HAP-1 (cell line): Measurements from ENCODE around the gene ADAMTS6.
A peak's percentile ranks its signal among the peaks of the same experiment; 100 is the strongest.

ENCODE experiments used
- DNase-seq, 2 experiments: peaks; one replicate each; pipeline ENCODE4 v3.0.0-alpha.2; 2016 to 2020; ENCODE audit warnings: low spot score in 2 of 2
- H3K27me3 ChIP-seq: fragments of 250-450 bp; sonication (Bioruptor Pico); 2 replicates; pipeline ENCODE4 v1.5.1; 2020; ENCODE audit warnings: low read depth, mild to moderate bottlenecking, moderate library complexity
- H3K36me3 ChIP-seq: fragments of 250-450 bp; sonication (Bioruptor Pico); replicated peaks from 2 replicates; pipeline ENCODE4 v1.5.1; 2020; ENCODE audit warnings: mild to moderate bottlenecking
- H3K4me1 ChIP-seq: fragments of 250-450 bp; sonication (Bioruptor Pico); 2 replicates; pipeline ENCODE4 v1.5.1; 2020; ENCODE audit warnings: mild to moderate bottlenecking
- H3K4me3 ChIP-seq: fragments of 250-450 bp; sonication (Bioruptor Pico); 2 replicates; pipeline ENCODE4 v1.5.1; 2020; ENCODE audit warnings: mild to moderate bottlenecking, moderate library complexity
- H3K9me3 ChIP-seq: fragments of 250-450 bp; sonication (Bioruptor Pico); 2 replicates; pipeline ENCODE4 v1.5.1; 2020; ENCODE audit warnings: mild to moderate bottlenecking, moderate library complexity
- in situ Hi-C: fragments of 300-500 bp; cut with MboI; formaldehyde crosslinking; loops from 3 replicates; pipeline ENCODE4 v1.14.3; 2020; ENCODE audit warnings: low sequenced_read_pairs, inconsistent platforms, mixed read lengths

ADAMTS6 gene

DNA sequence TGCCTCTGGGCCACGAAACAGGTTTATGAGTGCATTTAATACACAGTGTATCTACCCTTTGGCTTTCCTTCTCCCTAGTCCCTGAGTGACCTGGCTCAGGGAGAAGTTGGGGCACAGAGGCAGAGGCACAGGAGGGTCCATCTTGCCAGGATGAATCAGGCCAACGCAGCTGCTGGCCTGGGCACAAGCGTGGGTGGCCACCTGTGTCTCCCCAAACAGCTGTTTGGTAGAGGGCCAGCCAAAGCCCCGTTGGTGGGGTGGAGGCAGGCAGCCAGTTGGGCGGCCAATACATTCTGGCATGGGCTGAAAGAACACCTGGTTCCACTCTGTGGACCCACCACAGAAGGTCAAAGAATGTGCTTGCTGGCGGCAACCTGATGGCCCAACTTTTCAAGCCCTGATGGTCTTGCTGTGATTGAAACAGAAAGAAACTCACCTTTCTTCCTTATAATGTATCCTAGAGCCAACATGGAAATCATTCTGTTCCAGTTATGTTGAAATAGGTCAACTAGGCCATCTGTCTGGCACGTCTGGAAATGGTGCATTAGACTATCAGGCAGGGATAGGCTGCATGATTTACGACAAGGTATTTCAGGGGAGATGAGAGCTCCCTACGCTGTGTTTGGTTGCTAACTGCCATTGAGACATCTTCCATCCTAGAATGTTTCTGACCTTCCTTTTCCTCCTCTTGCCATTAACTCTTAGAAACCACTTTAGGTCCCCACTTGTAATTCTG lies 337.4 kb downstream of the ADAMTS6 start:
- H3K36me3 ChIP-seq: no peaks in the 10 kb centered on the region
- H3K4me1 ChIP-seq: peaks cover 22% of the 10 kb centered on the region
- no peak overlapping the region for H3K4me3 ChIP-seq
- no peaks in the 10 kb centered on the region for H3K27me3 ChIP-seq
- in situ Hi-C loops: no loop called here
- DNase-seq: no peak
- H3K9me3 ChIP-seq: no peaks in the 10 kb centered on the region

DNA sequence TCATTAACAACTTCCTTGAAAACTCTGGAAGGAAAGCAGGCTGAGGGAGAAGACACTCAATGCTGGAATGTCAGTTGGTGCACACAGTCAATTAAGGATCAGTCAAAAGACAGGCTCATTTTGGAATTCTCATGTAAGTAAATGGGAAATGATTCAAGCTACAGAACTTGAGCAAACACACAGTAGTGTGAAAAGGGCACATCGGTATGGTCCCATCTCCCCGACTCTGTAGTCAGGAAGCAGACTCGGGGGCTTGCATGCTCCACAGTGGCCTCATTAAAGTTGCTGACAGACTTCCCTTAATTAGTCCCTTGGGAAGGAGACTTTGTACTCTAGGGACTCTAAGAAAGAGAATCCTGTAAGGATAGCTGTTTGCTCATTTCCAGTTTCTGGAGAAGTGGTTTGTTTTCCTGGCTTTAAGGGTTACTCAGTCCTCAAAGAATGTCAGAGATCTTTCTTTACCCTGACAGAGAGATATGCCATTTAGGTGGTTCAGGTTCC lies 339.2 kb downstream of the ADAMTS6 start:
- no peak overlapping the region for H3K4me3 ChIP-seq
- H3K9me3 ChIP-seq: no peaks in the 10 kb centered on the region
- DNase-seq: peak in 1 of 2 experiments; percentile 25
- no peaks in the 10 kb centered on the region for H3K36me3 ChIP-seq
- in situ Hi-C loops: no loop called here
- H3K27me3 ChIP-seq: no peaks in the 10 kb centered on the region
- peaks cover 22% of the 10 kb centered on the region for H3K4me1 ChIP-seq

DNA sequence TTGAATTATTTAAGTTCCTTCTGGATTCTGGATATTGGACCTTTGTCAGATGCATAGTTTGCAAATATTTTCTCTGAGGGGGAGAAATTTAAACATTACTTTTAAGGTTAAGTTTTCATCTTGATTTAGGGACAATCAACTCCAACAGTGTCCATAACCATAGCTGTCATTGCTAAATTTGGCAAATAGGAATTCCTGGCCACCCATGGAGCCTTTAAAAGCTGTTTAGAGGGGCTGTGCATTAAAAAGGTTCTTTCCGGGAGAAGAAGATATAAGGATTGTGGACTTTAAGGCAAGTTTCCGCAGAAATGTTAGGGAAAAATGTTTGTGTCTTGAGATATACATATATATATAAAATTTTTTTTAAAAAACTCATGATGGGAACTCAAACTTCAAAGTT lies 339.7 kb downstream of the ADAMTS6 start:
- in situ Hi-C loops: no loop called here
- H3K4me3 ChIP-seq: no peak overlapping the region
- H3K4me1 ChIP-seq: peaks cover 22% of the 10 kb centered on the region
- no peak for DNase-seq
- H3K36me3 ChIP-seq: no peaks in the 10 kb centered on the region
- no peaks in the 10 kb centered on the region for H3K9me3 ChIP-seq
- H3K27me3 ChIP-seq: no peaks in the 10 kb centered on the region

- in situ Hi-C loops: no loop called here
- H3K36me3 ChIP-seq: no peaks in the 10 kb centered on the region
- H3K4me3 ChIP-seq: no peak overlapping the region
- peaks cover 22% of the 10 kb centered on the region for H3K4me1 ChIP-seq
- H3K27me3 ChIP-seq: no peaks in the 10 kb centered on the region
- DNase-seq: peak; percentile 12 to 34
- no peaks in the 10 kb centered on the region for H3K9me3 ChIP-seq
Measured at GRCh38 chr5:65141493-65141892, 340.2 kb downstream of the ADAMTS6 start.

DNA sequence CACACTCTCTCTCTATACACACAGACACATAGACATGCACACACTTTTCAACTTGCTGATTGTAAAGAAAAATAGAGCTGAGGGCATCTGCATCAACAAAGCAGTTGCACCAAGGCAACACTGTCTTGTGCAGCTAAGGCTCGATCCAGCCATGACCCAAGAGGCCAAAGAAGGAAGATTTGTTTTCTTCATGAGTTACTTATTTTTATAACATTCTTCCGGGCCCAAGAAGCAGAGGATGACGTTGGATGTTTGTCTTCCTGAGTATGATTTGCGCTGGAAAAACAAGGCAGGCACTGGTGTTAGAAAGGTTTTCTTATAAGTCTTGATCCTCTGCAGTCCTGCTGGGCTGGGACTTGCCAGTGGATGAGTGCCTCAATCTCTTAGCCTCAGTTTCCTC lies 344.1 kb downstream of the ADAMTS6 start:
- no peak for DNase-seq
- in situ Hi-C loops: no loop called here

GRCh38 chr5:65133477-65134110 lies 348.1 kb downstream of the ADAMTS6 start:
- H3K27me3 ChIP-seq: no peaks in the 10 kb centered on the region
- in situ Hi-C loops: no loop called here
- no peaks in the 10 kb centered on the region for H3K9me3 ChIP-seq
- no peaks in the 10 kb centered on the region; the same call in none of the 2 replicates for H3K4me1 ChIP-seq
- DNase-seq: no peak
- no peaks in the 10 kb centered on the region for H3K36me3 ChIP-seq
- no peak overlapping the region for H3K4me3 ChIP-seq

More for the DNA sequence above, 344.1 kb downstream of the ADAMTS6 start:
- Histone ChIP-seq H3K36me3 (no peaks in the 10 kb centered on the region), H3K4me1 (peaks cover 17% of the 10 kb centered on the region), H3K4me3 (no peak overlapping the region), H3K9me3 (no peaks in the 10 kb centered on the region), H3K27me3 (no peaks in the 10 kb centered on the region)

- H3K4me3 ChIP-seq: no peak overlapping the region
- no peak for DNase-seq
- H3K4me1 ChIP-seq: peaks cover 1% of the 10 kb centered on the region
- in situ Hi-C loops: no loop called here
- H3K27me3 ChIP-seq: no peaks in the 10 kb centered on the region
- no peaks in the 10 kb centered on the region for H3K36me3 ChIP-seq
- H3K9me3 ChIP-seq: no peaks in the 10 kb centered on the region
Measured at GRCh38 chr5:65132386-65132785, 349.3 kb downstream of the ADAMTS6 start.

- Histone ChIP-seq H3K4me1 (peaks cover 23% of the 10 kb centered on the region), H3K36me3 (no peaks in the 10 kb centered on the region), H3K4me3 (no peak overlapping the region), H3K27me3 (no peaks in the 10 kb centered on the region), H3K9me3 (no peaks in the 10 kb centered on the region)
- in situ Hi-C loops: no loop called here
- no peak for DNase-seq
Measured at GRCh38 chr5:65128226-65128625, 353.5 kb downstream of the ADAMTS6 start.

DNA sequence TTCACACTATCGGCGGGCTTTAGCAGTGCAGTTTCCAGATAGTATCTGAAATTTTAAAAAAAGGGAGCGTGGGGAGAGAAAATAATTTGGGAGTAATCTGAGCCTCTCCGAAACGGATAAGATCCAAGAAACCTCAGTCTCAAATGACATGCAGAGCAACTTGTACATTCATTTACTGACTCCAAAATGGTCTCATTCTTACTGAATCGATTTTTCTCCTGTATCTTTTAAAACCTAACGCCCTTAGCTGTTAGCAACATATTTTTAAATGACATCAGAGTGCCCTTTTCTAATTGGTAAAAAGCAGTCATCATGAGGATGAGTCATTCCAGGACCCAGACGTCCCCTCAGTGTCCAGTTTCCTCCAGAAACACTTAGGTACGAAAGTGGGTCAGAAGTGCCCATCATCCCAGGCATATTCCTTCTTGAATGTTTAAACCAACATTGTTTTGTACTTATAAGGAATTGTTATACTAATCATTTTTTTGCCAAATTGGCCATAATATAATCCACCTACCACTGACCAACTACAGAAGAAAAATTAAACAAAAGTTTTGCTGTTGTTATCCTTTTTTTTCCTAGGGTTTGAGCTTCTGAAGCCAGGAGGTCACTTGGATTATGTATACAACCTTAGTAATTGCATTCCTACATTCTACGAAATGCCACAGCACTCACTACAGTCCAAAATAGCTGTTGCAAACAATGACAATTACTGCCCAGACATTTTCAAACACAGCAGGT lies 354.4 kb downstream of the ADAMTS6 start:
- DNase-seq: no peak
- Histone ChIP-seq H3K9me3 (no peaks in the 10 kb centered on the region), H3K4me1 (peaks cover 23% of the 10 kb centered on the region), H3K27me3 (no peaks in the 10 kb centered on the region), H3K36me3 (no peaks in the 10 kb centered on the region), H3K4me3 (no peak overlapping the region)
- in situ Hi-C loops: no loop called here

- no peaks in the 10 kb centered on the region for H3K9me3 ChIP-seq
- no peaks in the 10 kb centered on the region for H3K27me3 ChIP-seq
- no peak overlapping the region for H3K4me3 ChIP-seq
- in situ Hi-C loops: no loop called here
- peaks cover 23% of the 10 kb centered on the region for H3K4me1 ChIP-seq
- no peaks in the 10 kb centered on the region for H3K36me3 ChIP-seq
- DNase-seq: peak in 1 of 2 experiments; percentile 15
Measured at GRCh38 chr5:65126542-65127069, 355.1 kb downstream of the ADAMTS6 start.

GRCh38 chr5:65125591-65126541 lies 355.9 kb downstream of the ADAMTS6 start:
- peaks cover 23% of the 10 kb centered on the region for H3K4me1 ChIP-seq
- H3K36me3 ChIP-seq: no peaks in the 10 kb centered on the region
- H3K27me3 ChIP-seq: no peaks in the 10 kb centered on the region
- H3K9me3 ChIP-seq: no peaks in the 10 kb centered on the region
- peak; percentile 59 to 97 for DNase-seq
- in situ Hi-C loops: no loop called here
- H3K4me3 ChIP-seq: no peak overlapping the region

- Histone ChIP-seq H3K4me3 (no peak overlapping the region), H3K4me1 (peaks cover 20% of the 10 kb centered on the region), H3K36me3 (no peaks in the 10 kb centered on the region), H3K27me3 (no peaks in the 10 kb centered on the region), H3K9me3 (no peaks in the 10 kb centered on the region)
- no peak for DNase-seq
- in situ Hi-C loops: no loop called here
Measured at GRCh38 chr5:65121880-65122436, 359.8 kb downstream of the ADAMTS6 start.
